Measurements from ENCODE around the gene UNC13D.

DNA sequence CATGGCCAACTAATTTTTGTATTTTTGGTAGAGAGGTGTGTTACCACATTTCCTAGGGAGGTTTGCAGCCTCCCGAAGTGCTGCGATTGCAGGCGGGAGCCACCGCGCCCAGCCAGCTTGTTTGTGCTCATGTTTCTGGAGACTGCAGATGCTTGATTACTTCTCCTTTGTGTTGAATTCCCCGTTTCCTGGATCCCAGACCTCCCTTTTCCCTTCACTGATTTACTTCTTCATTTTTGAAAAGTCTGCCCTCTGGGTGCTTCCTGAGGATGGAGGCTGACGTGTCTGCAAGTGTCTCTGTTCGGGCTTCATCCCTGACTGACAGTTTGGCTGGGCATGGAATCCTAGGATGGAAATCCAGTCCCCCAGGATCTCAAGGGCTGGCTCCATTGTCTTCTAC lies 41.2 kb upstream of the UNC13D start:
- TF ChIP-seq, protein P1, sequence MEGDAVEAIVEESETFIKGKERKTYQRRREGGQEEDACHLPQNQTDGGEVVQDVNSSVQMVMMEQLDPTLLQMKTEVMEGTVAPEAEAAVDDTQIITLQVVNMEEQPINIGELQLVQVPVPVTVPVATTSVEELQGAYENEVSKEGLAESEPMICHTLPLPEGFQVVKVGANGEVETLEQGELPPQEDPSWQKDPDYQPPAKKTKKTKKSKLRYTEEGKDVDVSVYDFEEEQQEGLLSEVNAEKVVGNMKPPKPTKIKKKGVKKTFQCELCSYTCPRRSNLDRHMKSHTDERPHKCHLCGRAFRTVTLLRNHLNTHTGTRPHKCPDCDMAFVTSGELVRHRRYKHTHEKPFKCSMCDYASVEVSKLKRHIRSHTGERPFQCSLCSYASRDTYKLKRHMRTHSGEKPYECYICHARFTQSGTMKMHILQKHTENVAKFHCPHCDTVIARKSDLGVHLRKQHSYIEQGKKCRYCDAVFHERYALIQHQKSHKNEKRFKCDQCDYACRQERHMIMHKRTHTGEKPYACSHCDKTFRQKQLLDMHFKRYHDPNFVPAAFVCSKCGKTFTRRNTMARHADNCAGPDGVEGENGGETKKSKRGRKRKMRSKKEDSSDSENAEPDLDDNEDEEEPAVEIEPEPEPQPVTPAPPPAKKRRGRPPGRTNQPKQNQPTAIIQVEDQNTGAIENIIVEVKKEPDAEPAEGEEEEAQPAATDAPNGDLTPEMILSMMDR (IDR thresholded peaks at IDR 0.05) = no peak
- no peak for TF ChIP-seq POLR2A (IDR thresholded peaks at IDR 0.05)
